CD4-positive, alpha-beta T cell treated with Interleukin-6 for 4 hours (primary cell): Measurements from ENCODE around the gene COL4A6.

Source experiments
- DNase-seq: peaks from one replicate; pipeline ENCODE4 v3.0.0-alpha.2; 2020; ENCODE audit warnings: mixed read lengths

COL4A6 gene

GRCh38 chrX:108199041-108199440 lies 239.2 kb downstream of the COL4A6 start:
- no peak for DNase-seq

- no peak for DNase-seq
Observed at GRCh38 chrX:108198420-108198819, 239.8 kb downstream of the COL4A6 start.

GRCh38 chrX:108186811-108187210 lies 251.4 kb downstream of the COL4A6 start:
- no peak for DNase-seq

GRCh38 chrX:108178143-108178498 lies 260.1 kb downstream of the COL4A6 start:
- no peak for DNase-seq

GRCh38 chrX:108177351-108178142 lies 260.7 kb downstream of the COL4A6 start:
- no peak for DNase-seq

GRCh38 chrX:108173874-108174273 lies 264.3 kb downstream of the COL4A6 start:
- DNase-seq = no peak

GRCh38 chrX:108171671-108172070 lies 266.6 kb downstream of the COL4A6 start:
- DNase-seq = no peak

GRCh38 chrX:108169768-108170167 lies 268.5 kb downstream of the COL4A6 start:
- DNase-seq = no peak

- no peak for DNase-seq
Observed at GRCh38 chrX:108168961-108169740, 269.1 kb downstream of the COL4A6 start.

GRCh38 chrX:108167211-108167872 lies 270.9 kb downstream of the COL4A6 start:
- no peak for DNase-seq

- DNase-seq = no peak
Observed at GRCh38 chrX:108165383-108166111, 272.7 kb downstream of the COL4A6 start.

GRCh38 chrX:108163333-108164082 lies 274.7 kb downstream of the COL4A6 start:
- DNase-seq = no peak

GRCh38 chrX:108162265-108162664 lies 276.0 kb downstream of the COL4A6 start:
- no peak for DNase-seq

GRCh38 chrX:108160309-108160708 lies 277.9 kb downstream of the COL4A6 start:
- no peak for DNase-seq

- no peak for DNase-seq
Observed at GRCh38 chrX:108159028-108159670, 279.1 kb downstream of the COL4A6 start.

- DNase-seq = no peak
Observed at GRCh38 chrX:108157628-108158027, 280.6 kb downstream of the COL4A6 start.

- DNase-seq = no peak
Observed at GRCh38 chrX:108156934-108157466, 281.2 kb downstream of the COL4A6 start.

GRCh38 chrX:108156082-108156481 lies 282.1 kb downstream of the COL4A6 start:
- DNase-seq = no peak

GRCh38 chrX:108148524-108148923 lies 289.7 kb downstream of the COL4A6 start:
- no peak for DNase-seq

- no peak for DNase-seq
Observed at GRCh38 chrX:108138814-108139702, 299.2 kb downstream of the COL4A6 start.
